H1 (cell line): ENCODE measurements around the gene MYO15A. TPM values are rescaled to one million over a fixed set of nuclear protein-coding genes. Genes with fewer than 3 reads are reported as not detected.

Experiments
- CBX8 ChIP-seq: fragments of 300-800, 300-1000 bp; sonication (generic); IDR thresholded peaks from 2 replicates; pipeline ENCODE4 v1.7.1; 2016; ENCODE audit warnings: low read depth, low read length, borderline replicate concordance
- E2F6 ChIP-seq: IDR thresholded peaks from 2 replicates; pipeline ENCODE4 v1.6.1; 2012; ENCODE audit warnings: inconsistent platforms
- EGR1 ChIP-seq: IDR thresholded peaks from 2 replicates; pipeline ENCODE4 v1.6.1; 2011; ENCODE audit warnings: low read depth, low read length, borderline replicate concordance
- EP300 ChIP-seq, 2 experiments: IDR thresholded peaks; 1 replicate in 1 of 2; 2 replicates in 1 of 2; pipeline ENCODE4 v1.6.1; 2011 to 2012; ENCODE audit warnings: low read depth in 2 of 2, low read length in 2 of 2, mild to moderate bottlenecking in 2 of 2, borderline replicate concordance in 1 of 2, inconsistent platforms in 1 of 2, moderate library complexity in 1 of 2
- MAFK ChIP-seq: IDR thresholded peaks from 2 replicates; pipeline ENCODE4 v1.6.1; 2012; ENCODE audit warnings: low read depth, mild to moderate bottlenecking, improper control_type of control experiment, low read length
- POLR2A ChIP-seq, 2 experiments: IDR thresholded peaks; 1 replicate in 1 of 2; 2 replicates in 1 of 2; pipeline ENCODE4 v1.6.1; 2011; ENCODE audit warnings: low read depth in 2 of 2, low read length in 2 of 2, mild to moderate bottlenecking in 2 of 2; ENCODE audit errors: control extremely low read depth in 1 of 2
- SP4 ChIP-seq: IDR thresholded peaks from 2 replicates; pipeline ENCODE4 v1.6.1; 2012; ENCODE audit warnings: low read length, inconsistent platforms
- polyA plus RNA-seq, 7 experiments: library from polyadenylated mRNA; depleted of rRNA in 3 of 7; stranded (reverse) in 5 of 7; unstranded in 2 of 7; fragments of >200 nt in 5 of 7; fragments of 200-250 nt in 2 of 7; gene quantifications; 1 replicate in 5 of 7; 2 replicates in 1 of 7; 4 replicates in 1 of 7; pipeline versions ENCODE4 v1.2.1 to v1.2.3, GENCODE V29; 2011 to 2013; ENCODE audit warnings: missing spikeins in 2 of 7, mixed read lengths in 2 of 7
- total RNA-seq: library from RNA; stranded (reverse); fragmentation: NEBNext Ultra II Directional; extraction: Animal tissue kit (Norgen Biotek cat#: 25700); gene quantifications from 2 replicates; pipeline ENCODE4 v1.2.1, GENCODE V29; 2021
- TF ChIP-seq, protein P1 (sequence below): fragments of 300-600 bp; sonication (generic); IDR thresholded peaks from 2 replicates; pipeline ENCODE4 v1.7.1; 2012; ENCODE audit warnings: low read length, moderate library complexity, mild to moderate bottlenecking, inconsistent platforms; ENCODE audit not compliant: insufficient replicate concordance
- TF ChIP-seq, protein P2 (sequence below): IDR thresholded peaks from 2 replicates; pipeline ENCODE4 v1.6.1; 2011; ENCODE audit warnings: low read length, improper control_type of control experiment

Gene MYO15A
- total and polyA plus RNA-seq, 2 of the 8 experiments (the other 6 are each of a cell fraction or from before 2014, with no cell fraction given): 1.6 to 4.2 TPM

DNA sequence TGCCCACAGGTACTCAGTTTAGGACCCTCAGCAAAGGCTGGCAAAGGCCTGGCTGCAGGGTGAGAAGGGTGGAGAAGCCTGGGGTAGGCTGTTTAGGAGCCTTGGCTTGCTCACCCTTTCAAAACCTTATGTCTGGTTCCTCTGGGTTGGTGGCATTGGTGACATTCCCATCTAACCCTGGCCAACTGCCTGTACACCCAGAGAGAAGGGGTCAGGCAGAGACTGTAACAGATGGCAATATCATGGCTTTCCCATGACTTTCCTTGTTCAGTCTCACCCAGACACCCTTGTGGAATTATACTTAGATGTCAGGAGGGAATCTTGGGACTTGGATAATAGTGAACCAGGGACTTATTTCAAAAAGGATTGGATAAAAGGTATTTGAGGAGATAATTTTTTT, 98.4 kb downstream of the MYO15A start (continued):
- TF ChIP-seq, protein P1, sequence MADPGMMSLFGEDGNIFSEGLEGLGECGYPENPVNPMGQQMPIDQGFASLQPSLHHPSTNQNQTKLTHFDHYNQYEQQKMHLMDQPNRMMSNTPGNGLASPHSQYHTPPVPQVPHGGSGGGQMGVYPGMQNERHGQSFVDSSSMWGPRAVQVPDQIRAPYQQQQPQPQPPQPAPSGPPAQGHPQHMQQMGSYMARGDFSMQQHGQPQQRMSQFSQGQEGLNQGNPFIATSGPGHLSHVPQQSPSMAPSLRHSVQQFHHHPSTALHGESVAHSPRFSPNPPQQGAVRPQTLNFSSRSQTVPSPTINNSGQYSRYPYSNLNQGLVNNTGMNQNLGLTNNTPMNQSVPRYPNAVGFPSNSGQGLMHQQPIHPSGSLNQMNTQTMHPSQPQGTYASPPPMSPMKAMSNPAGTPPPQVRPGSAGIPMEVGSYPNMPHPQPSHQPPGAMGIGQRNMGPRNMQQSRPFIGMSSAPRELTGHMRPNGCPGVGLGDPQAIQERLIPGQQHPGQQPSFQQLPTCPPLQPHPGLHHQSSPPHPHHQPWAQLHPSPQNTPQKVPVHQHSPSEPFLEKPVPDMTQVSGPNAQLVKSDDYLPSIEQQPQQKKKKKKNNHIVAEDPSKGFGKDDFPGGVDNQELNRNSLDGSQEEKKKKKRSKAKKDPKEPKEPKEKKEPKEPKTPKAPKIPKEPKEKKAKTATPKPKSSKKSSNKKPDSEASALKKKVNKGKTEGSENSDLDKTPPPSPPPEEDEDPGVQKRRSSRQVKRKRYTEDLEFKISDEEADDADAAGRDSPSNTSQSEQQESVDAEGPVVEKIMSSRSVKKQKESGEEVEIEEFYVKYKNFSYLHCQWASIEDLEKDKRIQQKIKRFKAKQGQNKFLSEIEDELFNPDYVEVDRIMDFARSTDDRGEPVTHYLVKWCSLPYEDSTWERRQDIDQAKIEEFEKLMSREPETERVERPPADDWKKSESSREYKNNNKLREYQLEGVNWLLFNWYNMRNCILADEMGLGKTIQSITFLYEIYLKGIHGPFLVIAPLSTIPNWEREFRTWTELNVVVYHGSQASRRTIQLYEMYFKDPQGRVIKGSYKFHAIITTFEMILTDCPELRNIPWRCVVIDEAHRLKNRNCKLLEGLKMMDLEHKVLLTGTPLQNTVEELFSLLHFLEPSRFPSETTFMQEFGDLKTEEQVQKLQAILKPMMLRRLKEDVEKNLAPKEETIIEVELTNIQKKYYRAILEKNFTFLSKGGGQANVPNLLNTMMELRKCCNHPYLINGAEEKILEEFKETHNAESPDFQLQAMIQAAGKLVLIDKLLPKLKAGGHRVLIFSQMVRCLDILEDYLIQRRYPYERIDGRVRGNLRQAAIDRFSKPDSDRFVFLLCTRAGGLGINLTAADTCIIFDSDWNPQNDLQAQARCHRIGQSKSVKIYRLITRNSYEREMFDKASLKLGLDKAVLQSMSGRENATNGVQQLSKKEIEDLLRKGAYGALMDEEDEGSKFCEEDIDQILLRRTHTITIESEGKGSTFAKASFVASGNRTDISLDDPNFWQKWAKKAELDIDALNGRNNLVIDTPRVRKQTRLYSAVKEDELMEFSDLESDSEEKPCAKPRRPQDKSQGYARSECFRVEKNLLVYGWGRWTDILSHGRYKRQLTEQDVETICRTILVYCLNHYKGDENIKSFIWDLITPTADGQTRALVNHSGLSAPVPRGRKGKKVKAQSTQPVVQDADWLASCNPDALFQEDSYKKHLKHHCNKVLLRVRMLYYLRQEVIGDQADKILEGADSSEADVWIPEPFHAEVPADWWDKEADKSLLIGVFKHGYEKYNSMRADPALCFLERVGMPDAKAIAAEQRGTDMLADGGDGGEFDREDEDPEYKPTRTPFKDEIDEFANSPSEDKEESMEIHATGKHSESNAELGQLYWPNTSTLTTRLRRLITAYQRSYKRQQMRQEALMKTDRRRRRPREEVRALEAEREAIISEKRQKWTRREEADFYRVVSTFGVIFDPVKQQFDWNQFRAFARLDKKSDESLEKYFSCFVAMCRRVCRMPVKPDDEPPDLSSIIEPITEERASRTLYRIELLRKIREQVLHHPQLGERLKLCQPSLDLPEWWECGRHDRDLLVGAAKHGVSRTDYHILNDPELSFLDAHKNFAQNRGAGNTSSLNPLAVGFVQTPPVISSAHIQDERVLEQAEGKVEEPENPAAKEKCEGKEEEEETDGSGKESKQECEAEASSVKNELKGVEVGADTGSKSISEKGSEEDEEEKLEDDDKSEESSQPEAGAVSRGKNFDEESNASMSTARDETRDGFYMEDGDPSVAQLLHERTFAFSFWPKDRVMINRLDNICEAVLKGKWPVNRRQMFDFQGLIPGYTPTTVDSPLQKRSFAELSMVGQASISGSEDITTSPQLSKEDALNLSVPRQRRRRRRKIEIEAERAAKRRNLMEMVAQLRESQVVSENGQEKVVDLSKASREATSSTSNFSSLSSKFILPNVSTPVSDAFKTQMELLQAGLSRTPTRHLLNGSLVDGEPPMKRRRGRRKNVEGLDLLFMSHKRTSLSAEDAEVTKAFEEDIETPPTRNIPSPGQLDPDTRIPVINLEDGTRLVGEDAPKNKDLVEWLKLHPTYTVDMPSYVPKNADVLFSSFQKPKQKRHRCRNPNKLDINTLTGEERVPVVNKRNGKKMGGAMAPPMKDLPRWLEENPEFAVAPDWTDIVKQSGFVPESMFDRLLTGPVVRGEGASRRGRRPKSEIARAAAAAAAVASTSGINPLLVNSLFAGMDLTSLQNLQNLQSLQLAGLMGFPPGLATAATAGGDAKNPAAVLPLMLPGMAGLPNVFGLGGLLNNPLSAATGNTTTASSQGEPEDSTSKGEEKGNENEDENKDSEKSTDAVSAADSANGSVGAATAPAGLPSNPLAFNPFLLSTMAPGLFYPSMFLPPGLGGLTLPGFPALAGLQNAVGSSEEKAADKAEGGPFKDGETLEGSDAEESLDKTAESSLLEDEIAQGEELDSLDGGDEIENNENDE: no peak
- no peak for TF ChIP-seq POLR2A (IDR thresholded peaks at IDR 0.05; ENCODE audit: control extremely low read depth in 1 of 2, low read depth in 2 of 2, low read length in 2 of 2)
- TF ChIP-seq, protein P2, sequence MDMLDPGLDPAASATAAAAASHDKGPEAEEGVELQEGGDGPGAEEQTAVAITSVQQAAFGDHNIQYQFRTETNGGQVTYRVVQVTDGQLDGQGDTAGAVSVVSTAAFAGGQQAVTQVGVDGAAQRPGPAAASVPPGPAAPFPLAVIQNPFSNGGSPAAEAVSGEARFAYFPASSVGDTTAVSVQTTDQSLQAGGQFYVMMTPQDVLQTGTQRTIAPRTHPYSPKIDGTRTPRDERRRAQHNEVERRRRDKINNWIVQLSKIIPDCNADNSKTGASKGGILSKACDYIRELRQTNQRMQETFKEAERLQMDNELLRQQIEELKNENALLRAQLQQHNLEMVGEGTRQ: no peak
- no peak for TF ChIP-seq MAFK
- no peak for TF ChIP-seq EP300 (IDR thresholded peaks at IDR 0.05; ENCODE audit: borderline replicate concordance in 1 of 2, low read depth in 2 of 2, low read length in 2 of 2)
- TF ChIP-seq E2F6: no peak
- TF ChIP-seq EGR1: no peak
- no peak for TF ChIP-seq SP4
- no peak for TF ChIP-seq CBX8
- TF ChIP-seq, all 59 proteins: peak for 0
